AG09309 (cell line): ENCODE results near the gene SELPLG.

Source experiments
- DNase-seq: peaks from one replicate; pipeline ENCODE4 v3.0.0-alpha.2; 2010; ENCODE audit warnings: low read depth
- H3K4me3 ChIP-seq: 2 replicates; pipeline ENCODE4 v1.5.1; 2011; ENCODE audit warnings: mild to moderate bottlenecking, low read depth, low read length, moderate library complexity; ENCODE audit not compliant: control insufficient read depth
- CTCF ChIP-seq: IDR thresholded peaks from 2 replicates; pipeline ENCODE4 v1.5.1; 2011; ENCODE audit warnings: mild to moderate bottlenecking, low read depth, low read length, inconsistent platforms; ENCODE audit not compliant: insufficient read depth, control insufficient read depth; ENCODE audit errors: missing control alignments

The SELPLG gene

GRCh38 chr12:108647585-108648287, 14.0 kb upstream of the SELPLG start:
- DNase-seq = no peak
- no peak overlapping the region for H3K4me3 ChIP-seq
- TF ChIP-seq CTCF = no peak

GRCh38 chr12:108646600-108647579, 13.2 kb upstream of the SELPLG start:
- no peak for TF ChIP-seq CTCF
- no peak overlapping the region for H3K4me3 ChIP-seq
- no peak for DNase-seq

- TF ChIP-seq CTCF = no peak
- no peak overlapping the region for H3K4me3 ChIP-seq
- no peak for DNase-seq
Observed at GRCh38 chr12:108645686-108646599, 12.2 kb upstream of the SELPLG start.

- TF ChIP-seq CTCF = no peak
- no peak for DNase-seq
- no peak overlapping the region for H3K4me3 ChIP-seq
Observed at GRCh38 chr12:108644811-108645120, 11.1 kb upstream of the SELPLG start.

- TF ChIP-seq CTCF = no peak
- DNase-seq = no peak
- H3K4me3 ChIP-seq = no peak overlapping the region
Observed at GRCh38 chr12:108643941-108644810, 10.5 kb upstream of the SELPLG start.
